HG03558 (cell line): ENCODE results near the gene USP17L30.
"Not testable (repeated sequence)": the region's sequence is repeated elsewhere in the genome, so short reads cannot be mapped to it uniquely, and the experiment has no call there.

Experiments used
- ATAC-seq: cut with Tn5 transposase; IDR thresholded peaks from one replicate; pipeline ENCODE4 v1.9.1; 2021; ENCODE audit warnings: moderate number of reproducible peaks; ENCODE audit not compliant: unreplicated experiment; ENCODE audit errors: extremely low read depth

The USP17L30 gene

GRCh38 chr4:9362829-9363228 is at the start of gene USP17L30:
USP17L30 (plus strand) TSS chr4:9363129; CDS start chr4:9363129, 0 bp downstream.
- not testable (repeated sequence) for ATAC-seq

- not testable (repeated sequence) for ATAC-seq
Observed at GRCh38 chr4:9324191-9324590, 38.7 kb upstream of the USP17L30 start.

GRCh38 chr4:9324865-9325264 is 38.1 kb upstream of the USP17L30 start, which contains the start of gene USP17L24:
USP17L24 (plus strand) TSS chr4:9325165; CDS start chr4:9325165, 0 bp downstream.
- ATAC-seq, result not testable (repeated sequence)

GRCh38 chr4:9329611-9330010 is 33.3 kb upstream of the USP17L30 start, which contains the start of gene USP17L25:
USP17L25 (plus strand) TSS chr4:9329911; CDS start chr4:9329911, 0 bp downstream.
- ATAC-seq, result not testable (repeated sequence)

- not testable (repeated sequence) for ATAC-seq
Observed at GRCh38 chr4:9334358-9334757, 28.6 kb upstream of the USP17L30 start, which contains the start of gene USP17L26. USP17L26 (plus strand) TSS chr4:9334658; CDS start chr4:9334658, 0 bp downstream.

GRCh38 chr4:9339103-9339502 is 23.8 kb upstream of the USP17L30 start, which contains the start of gene USP17L5:
USP17L5 (plus strand) TSS chr4:9339403; CDS start chr4:9339403, 0 bp downstream.
- not testable (repeated sequence) for ATAC-seq

GRCh38 chr4:9343848-9344247 is 19.1 kb upstream of the USP17L30 start, which contains the start of gene USP17L27:
USP17L27 (plus strand) TSS chr4:9344148; CDS start chr4:9344148, 0 bp downstream.
- ATAC-seq, result not testable (repeated sequence)

GRCh38 chr4:9348593-9348992 is 14.3 kb upstream of the USP17L30 start, which contains the start of gene USP17L28:
USP17L28 (plus strand) TSS chr4:9348893; CDS start chr4:9348893, 0 bp downstream.
- ATAC-seq, result not testable (repeated sequence)

GRCh38 chr4:9350866-9351265 is 12.1 kb upstream of the USP17L30 start:
- not testable (repeated sequence) for ATAC-seq

GRCh38 chr4:9353338-9353737 is 9.6 kb upstream of the USP17L30 start, which contains the start of gene USP17L29:
USP17L29 (plus strand) TSS chr4:9353638; CDS start chr4:9353638, 0 bp downstream.
- not testable (repeated sequence) for ATAC-seq

GRCh38 chr4:9379881-9380280 is 17.0 kb downstream of the USP17L30 start:
- ATAC-seq, result not testable (repeated sequence)

- ATAC-seq, result not testable (repeated sequence)
Observed at GRCh38 chr4:9381012-9381534, 18.1 kb downstream of the USP17L30 start.

- no peak for ATAC-seq
Observed at GRCh38 chr4:9384126-9384525, 21.2 kb downstream of the USP17L30 start.

GRCh38 chr4:9389001-9389400 is 26.1 kb downstream of the USP17L30 start:
- not testable (repeated sequence) for ATAC-seq

- not testable (repeated sequence) for ATAC-seq
Observed at GRCh38 chr4:9405774-9406173, 42.8 kb downstream of the USP17L30 start.

- ATAC-seq, result not testable (repeated sequence)
Observed at GRCh38 chr4:9406491-9406890, 43.6 kb downstream of the USP17L30 start.

GRCh38 chr4:9409793-9410192 is 46.9 kb downstream of the USP17L30 start:
- ATAC-seq, result no peak
